ENCODE results near the gene RHNO1.
"Not testable (repeated sequence)": the region's sequence is repeated elsewhere in the genome, so short reads cannot be mapped to it uniquely, and the experiment has no call there.

Gene RHNO1

GRCh38 chr12:2858944-2859421 is 18.0 kb upstream of the RHNO1 start:
- no peak for DNase-seq (ENCODE audit: low read depth)

GRCh38 chr12:2860170-2860569 is 16.9 kb upstream of the RHNO1 start:
- DNase-seq (ENCODE audit: low read depth): no peak

GRCh38 chr12:2862876-2863275 is 14.1 kb upstream of the RHNO1 start:
- DNase-seq (ENCODE audit: low read depth): no peak

- not testable (repeated sequence) for DNase-seq (ENCODE audit: low read depth)
Measured at GRCh38 chr12:2863402-2863801, 13.6 kb upstream of the RHNO1 start.

DNA sequence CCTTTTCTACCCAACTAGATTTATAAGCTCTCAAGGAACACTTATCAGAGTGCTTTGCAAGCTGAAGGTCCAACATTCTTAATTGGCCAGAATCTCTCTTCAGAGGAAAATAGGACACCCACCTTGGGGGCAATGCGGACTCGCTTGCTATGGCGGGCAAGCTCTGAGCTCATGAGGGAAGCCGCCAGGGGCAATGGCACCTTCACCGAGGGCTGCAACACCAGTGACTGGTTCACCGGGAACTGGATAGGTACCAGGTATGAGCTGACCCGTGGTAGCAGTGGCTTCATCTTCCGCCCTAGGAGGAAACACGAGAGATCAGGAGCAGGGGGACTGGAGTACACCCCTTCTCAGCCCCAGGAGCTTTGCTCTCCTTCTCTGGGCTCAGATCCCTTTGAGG is 12.8 kb upstream of the RHNO1 start:
- DNase-seq (ENCODE audit: low read depth): no peak

GRCh38 chr12:2868986-2869632 is 7.9 kb upstream of the RHNO1 start:
- not testable (repeated sequence) for DNase-seq (ENCODE audit: low read depth)

DNA sequence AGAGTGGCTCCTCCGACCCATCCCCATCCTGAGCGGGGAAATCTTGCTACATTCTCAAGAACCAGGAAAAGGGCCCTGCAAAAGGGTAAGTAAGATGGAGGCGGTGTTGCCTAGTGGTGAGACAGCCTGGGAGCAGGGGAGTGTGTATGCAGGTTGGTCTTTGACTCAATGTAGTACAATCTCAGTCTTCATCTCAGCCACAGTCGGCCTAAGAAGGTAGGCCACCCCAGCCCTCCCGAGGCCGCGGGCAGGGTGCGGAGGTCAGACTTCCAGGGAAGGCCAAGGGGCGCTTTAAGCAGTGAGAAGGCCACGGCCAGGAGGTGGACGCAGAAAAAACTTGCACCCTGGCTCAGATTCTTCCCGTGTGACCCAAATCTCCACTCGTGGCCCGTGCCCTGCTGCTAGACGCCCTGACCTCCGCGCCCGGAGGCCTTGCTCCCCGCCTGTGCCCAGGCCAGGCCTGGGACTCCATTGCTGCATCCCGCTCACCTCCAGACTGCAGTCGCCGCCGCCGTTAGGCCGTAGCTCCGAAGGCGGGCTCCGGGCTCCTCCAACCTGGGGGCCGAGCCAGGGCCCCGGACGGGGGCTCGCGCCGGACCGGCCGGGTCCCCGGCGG is 484 bp upstream of the RHNO1 start:
- DNase-seq (ENCODE audit: low read depth): no peak

DNA sequence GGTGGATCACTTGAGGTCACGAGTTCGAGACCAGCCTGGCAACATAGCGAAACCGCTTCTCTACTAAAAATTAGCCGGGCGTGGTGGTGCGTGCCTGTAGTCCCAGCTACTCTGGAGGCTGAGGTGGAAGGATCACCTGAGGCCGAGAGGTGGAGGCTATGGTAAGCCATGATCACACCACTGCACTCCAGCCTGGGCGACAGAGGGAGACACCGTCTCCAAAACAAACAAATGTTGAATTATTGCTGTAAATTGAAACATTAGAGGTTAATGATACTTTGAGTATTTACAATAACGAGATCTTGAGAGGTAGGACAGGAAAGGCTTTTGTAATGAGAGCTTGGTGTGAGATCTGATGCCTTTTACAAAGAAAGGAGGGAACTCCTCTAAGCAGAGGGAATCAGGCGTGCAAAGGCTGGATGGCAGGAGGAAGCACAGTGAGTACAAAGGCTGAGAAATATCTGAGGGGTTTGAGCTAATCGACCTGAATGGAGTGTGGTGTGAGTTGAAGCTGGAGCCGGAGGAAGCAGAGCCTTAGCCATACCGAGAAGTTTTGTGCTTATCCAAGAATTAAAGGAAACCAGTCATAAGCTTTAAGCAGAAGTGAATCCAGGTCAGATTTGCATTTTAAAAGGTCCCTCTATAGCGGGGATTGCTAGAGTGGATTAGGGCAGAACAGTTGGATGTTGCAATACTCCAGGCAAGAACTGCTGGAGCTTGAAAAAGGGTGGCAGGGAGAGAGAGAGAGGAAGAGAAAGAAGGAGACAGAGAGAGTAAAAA is 1.1 kb downstream of the RHNO1 start:
- no peak for DNase-seq (ENCODE audit: low read depth)

DNA sequence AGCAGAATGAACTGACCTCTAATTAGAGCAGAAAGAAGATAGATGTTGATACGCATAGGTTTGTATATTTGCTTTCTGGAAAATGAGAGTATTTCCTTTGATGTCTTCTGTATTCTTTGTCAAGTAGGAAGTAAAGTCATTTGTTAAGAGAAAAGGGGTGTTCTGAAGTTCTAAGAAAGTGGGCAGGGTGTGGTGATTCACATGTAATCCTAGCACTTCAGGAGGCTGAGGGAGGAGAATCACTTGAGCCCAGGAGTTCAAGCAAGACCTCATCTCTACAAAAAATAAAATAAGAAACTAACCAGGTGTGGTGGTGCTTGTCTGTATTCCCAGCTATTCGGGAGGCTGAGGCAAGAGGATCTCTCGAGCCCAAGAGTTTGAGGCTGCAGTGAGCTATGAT is 2.8 kb downstream of the RHNO1 start:
- DNase-seq (ENCODE audit: low read depth): no peak

- DNase-seq (ENCODE audit: low read depth): no peak
Measured at GRCh38 chr12:2884810-2885209, 7.8 kb downstream of the RHNO1 start.

DNA sequence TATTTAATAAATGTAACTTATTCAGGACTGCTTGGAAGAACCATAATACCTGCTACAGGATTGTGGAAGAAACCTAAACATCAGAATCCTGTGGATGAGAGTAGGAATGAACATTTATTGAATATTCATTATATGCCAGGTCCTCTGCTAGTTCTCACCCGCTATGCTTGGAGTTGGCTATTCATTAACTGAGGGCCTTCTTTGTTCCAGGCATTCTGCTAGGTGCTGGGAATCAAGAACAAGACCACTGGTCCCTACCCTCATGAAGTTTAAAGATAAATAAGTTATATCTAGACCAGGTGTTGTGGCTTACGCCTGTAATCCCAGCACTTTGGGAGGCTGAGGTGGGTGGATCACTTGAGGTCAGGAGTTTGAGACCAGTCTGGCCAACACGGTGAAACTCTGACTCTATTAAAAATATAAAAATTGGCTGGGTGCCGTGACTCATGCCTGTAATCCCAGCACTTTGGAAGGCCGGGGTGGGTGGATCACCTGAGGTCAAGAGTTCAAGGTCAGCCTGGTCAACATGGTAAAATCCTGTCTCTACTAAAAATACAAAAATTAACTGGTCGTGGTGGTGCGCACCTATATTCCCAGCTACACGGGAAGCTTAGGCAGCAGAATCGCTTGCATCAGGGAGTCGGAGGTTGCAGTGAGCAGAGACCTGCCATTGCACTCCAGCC is 9.9 kb downstream of the RHNO1 start:
- DNase-seq (ENCODE audit: low read depth): no peak

- no peak for DNase-seq (ENCODE audit: low read depth)
Measured at GRCh38 chr12:2890001-2890387, 13.0 kb downstream of the RHNO1 start.

GRCh38 chr12:2890388-2891239 is 13.6 kb downstream of the RHNO1 start, which contains the start of gene TULP3:
TULP3 (plus strand) TSS chr12:2890891; CDS start chr12:2890948, 57 bp downstream.
- peak; percentile 97 for DNase-seq (ENCODE audit: low read depth)

DNA sequence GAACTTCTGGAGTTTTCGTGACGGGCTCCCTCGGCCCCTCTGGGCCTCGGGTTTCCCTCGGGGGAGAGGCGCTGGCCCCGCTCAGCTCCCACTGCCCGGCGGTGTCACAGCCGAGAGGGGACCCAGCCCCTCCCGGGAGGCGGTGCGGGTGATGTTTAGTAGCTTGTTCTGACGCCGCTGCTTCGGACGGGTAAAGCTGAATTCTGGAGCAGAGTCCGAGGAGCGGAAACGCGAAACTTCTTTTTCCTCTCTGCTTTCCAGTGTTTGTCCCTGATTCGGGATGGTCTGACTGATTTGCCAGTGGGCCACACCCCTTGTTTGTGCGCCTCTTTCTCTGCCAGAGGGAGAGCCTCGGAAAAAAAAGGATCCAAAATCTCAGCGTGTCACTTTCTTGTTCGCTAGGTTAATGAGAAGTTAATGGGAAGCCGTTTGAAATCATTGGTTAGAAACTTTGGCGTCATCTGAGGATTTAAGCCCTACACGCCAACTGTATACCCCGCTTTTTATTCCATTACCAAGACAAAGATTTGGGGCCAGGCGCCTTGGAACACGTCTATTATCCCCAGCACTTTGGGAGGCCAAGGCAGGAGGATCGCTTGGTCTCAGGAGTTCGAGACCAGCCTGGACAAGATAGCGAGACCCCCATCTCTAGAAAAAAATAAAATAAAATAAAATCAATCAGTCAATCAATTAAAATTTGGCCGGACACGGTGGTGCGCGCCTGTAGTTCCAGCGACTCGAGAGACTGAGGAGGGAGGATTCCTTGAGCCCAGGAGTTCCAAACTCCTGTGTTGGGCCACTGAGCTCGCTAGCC is 14.4 kb downstream of the RHNO1 start:
- DNase-seq (ENCODE audit: low read depth): no peak

- no peak for DNase-seq (ENCODE audit: low read depth)
Measured at GRCh38 chr12:2892246-2892645, 15.2 kb downstream of the RHNO1 start.

GRCh38 chr12:2893007-2893406 is 16.0 kb downstream of the RHNO1 start:
- DNase-seq (ENCODE audit: low read depth): no peak

- no peak for DNase-seq (ENCODE audit: low read depth)
Measured at GRCh38 chr12:2895051-2895451, 18.0 kb downstream of the RHNO1 start.

DNA sequence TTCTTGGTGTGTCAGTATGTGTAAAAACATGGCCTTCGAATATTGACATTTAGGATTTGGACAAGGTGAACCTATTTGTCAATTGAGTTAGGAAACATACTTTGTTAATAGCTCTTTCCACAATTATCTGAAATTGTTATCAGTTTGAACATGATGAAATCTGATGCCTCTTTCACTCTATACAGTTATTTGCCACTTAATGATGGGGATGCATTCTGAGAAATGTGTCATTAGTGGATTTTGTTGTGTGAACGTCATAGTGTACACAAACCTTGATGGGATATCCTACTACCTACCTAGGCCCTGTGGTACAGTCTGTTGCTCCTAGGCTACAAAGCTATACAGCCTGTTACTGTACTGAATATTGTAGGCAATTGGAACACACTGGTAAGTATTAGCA is 18.5 kb downstream of the RHNO1 start:
- DNase-seq (ENCODE audit: low read depth): no peak

- DNase-seq (ENCODE audit: low read depth): no peak
Measured at GRCh38 chr12:2897418-2897817, 20.4 kb downstream of the RHNO1 start.

GRCh38 chr12:2900642-2901041 is 23.6 kb downstream of the RHNO1 start:
- no peak for DNase-seq (ENCODE audit: low read depth)
